A673 (cell line): Measurements from ENCODE around the gene HSPD1. TPM values are rescaled to one million over a fixed set of nuclear protein-coding genes. Genes with fewer than 3 reads are reported as not detected.

Experiments
- BruUV-seq: library from RNA; stranded (reverse); fragments of 400-500 nt; replicated peaks from 2 replicates; lab custom pipeline; 2021; lab: Mats Ljungman, UMichigan
- CTCF ChIA-PET: fragments of 300-600 bp; sonication (Branson Sonifier 250); formaldehyde crosslinking; loops from one replicate; lab custom pipeline; 2022; ENCODE audit warnings: antibody characterized with exemption; lab: Charles Lee
- POLR2A ChIA-PET: fragments of 300-600 bp; sonication (Branson Sonifier 250); formaldehyde crosslinking; loops from one replicate; lab custom pipeline; 2022; ENCODE audit warnings: antibody characterized with exemption; ENCODE audit not compliant: low non-redundant PET; lab: Charles Lee
- DNase-seq: peaks from one replicate; pipeline ENCODE4 v3.0.0-alpha.2; 2015; ENCODE audit warnings: low spot score
- H3K27ac ChIP-seq: fragments of 200-600 bp; sonication (generic); 2 replicates; pipeline ENCODE4 v1.5.1; 2016; ENCODE audit warnings: mixed run types, low read depth, mild to moderate bottlenecking, mixed read lengths, antibody characterized with exemption, low read length; ENCODE audit not compliant: poor library complexity, severe bottlenecking
- H3K27me3 ChIP-seq: fragments of 200-600 bp; sonication (generic); replicated peaks from 2 replicates; pipeline ENCODE4 v1.6.1; 2017; ENCODE audit warnings: mixed run types, low read depth, mild to moderate bottlenecking, mixed read lengths, antibody characterized with exemption, low read length; ENCODE audit not compliant: insufficient read depth, poor library complexity
- H3K36me3 ChIP-seq: fragments of 200-600 bp; sonication (generic); 2 replicates; pipeline ENCODE4 v1.6.1; 2016; ENCODE audit warnings: mixed run types, mild to moderate bottlenecking, mixed read lengths, antibody characterized with exemption, low read length; ENCODE audit not compliant: insufficient read depth, poor library complexity, severe bottlenecking
- H3K4me1 ChIP-seq: fragments of 200-600 bp; sonication (generic); 2 replicates; pipeline ENCODE4 v1.6.1; 2017; ENCODE audit warnings: mixed run types, mild to moderate bottlenecking, mixed read lengths, antibody characterized with exemption, low read length; ENCODE audit not compliant: insufficient read depth, poor library complexity, severe bottlenecking
- H3K4me3 ChIP-seq: fragments of 200-600 bp; sonication (generic); 2 replicates; pipeline ENCODE4 v1.5.1; 2016; ENCODE audit warnings: low read depth, mixed run types, mild to moderate bottlenecking, mixed read lengths, low read length; ENCODE audit not compliant: poor library complexity, severe bottlenecking
- H3K9me3 ChIP-seq: fragments of 200-600 bp; sonication (generic); 2 replicates; pipeline ENCODE4 v1.6.1; 2016; ENCODE audit warnings: mixed run types, low read depth, mild to moderate bottlenecking, mixed read lengths, antibody characterized with exemption, low read length; ENCODE audit not compliant: poor library complexity, severe bottlenecking
- EZH2 ChIP-seq: fragments of 200-600 bp; sonication (generic); IDR thresholded peaks from 2 replicates; pipeline ENCODE4 v1.6.1; 2017; ENCODE audit warnings: borderline replicate concordance, low read depth, mild to moderate bottlenecking, mixed read lengths, antibody characterized with exemption, low read length; ENCODE audit not compliant: poor library complexity, severe bottlenecking
- intact Hi-C: fragments of 100-400 bp; cut with micrococcal nuclease; formaldehyde crosslinking; loops from one replicate; pipeline ENCODE4 v1.10.0; 2022; ENCODE audit not compliant: unreplicated experiment
- total RNA-seq: library from RNA; stranded (reverse); gene quantifications from 2 replicates; pipeline ENCODE4 v1.2.3, GENCODE V29; 2021
- TF ChIP-seq, protein P1 (sequence below): fragments of 300-800, 200-600 bp; sonication (generic); conservative IDR thresholded peaks from 2 replicates; pipeline ENCODE4 v1.5.1; 2017; ENCODE audit warnings: low read depth, mild to moderate bottlenecking, antibody characterized with exemption, low read length, moderate library complexity, mixed read lengths

HSPD1 gene
- total RNA-seq, 1 experiment from 2014 or later: 812 TPM

DNA sequence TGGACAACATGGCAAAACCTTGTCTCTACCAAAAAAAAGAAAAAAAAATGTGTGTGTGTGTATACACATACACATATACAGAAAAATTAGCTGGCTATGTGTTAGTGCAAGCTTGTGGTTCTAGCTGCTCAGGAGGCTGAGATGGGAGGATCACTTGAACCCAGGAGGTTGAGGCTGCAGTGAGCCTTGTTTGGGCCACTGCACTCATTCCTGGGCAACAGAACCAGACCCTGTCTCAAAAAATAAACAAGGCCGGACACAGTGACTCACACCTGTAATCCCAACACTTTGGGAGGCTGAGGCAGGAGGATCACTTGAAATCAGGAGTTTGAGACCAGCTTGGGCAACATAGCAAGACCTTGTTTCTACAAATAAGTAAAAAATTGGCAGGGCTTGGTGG is 44.2 kb downstream of the HSPD1 start:
- TF ChIP-seq EZH2: no peak
- TF ChIP-seq, protein P1, sequence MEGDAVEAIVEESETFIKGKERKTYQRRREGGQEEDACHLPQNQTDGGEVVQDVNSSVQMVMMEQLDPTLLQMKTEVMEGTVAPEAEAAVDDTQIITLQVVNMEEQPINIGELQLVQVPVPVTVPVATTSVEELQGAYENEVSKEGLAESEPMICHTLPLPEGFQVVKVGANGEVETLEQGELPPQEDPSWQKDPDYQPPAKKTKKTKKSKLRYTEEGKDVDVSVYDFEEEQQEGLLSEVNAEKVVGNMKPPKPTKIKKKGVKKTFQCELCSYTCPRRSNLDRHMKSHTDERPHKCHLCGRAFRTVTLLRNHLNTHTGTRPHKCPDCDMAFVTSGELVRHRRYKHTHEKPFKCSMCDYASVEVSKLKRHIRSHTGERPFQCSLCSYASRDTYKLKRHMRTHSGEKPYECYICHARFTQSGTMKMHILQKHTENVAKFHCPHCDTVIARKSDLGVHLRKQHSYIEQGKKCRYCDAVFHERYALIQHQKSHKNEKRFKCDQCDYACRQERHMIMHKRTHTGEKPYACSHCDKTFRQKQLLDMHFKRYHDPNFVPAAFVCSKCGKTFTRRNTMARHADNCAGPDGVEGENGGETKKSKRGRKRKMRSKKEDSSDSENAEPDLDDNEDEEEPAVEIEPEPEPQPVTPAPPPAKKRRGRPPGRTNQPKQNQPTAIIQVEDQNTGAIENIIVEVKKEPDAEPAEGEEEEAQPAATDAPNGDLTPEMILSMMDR: no peak
- ChIA-PET CTCF (no interaction called here), POLR2A (no interaction called here)
- Histone ChIP-seq H3K9me3 (no peaks in the 10 kb centered on the region), H3K4me1 (no peaks in the 10 kb centered on the region), H3K36me3 (peaks cover 5% of the 10 kb centered on the region), H3K4me3 (no peak overlapping the region), H3K27me3 (no peaks in the 10 kb centered on the region), H3K27ac (no peak overlapping the region)
- BruUV-seq: no TSS peak
- intact Hi-C loops: no loop called here
- no peak for DNase-seq

DNA sequence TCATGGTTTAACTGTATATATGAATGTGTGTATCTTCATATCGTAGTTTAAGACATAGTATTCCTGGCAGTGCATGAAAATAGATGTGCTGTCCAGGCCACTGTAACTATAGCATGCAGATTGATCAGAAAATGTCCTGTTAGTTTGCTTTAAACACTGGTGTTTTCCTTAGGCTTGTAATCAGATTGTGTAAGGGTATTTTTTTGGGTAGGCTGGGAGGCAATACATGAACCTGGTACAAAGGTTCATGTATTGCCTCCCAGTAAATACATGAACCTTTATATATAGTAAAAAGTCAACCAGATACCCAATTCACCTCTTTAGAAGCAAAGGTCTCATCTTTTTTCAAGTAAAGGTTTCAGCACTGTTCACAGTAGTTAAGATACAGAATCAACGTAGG is 44.7 kb downstream of the HSPD1 start:
- no peak for TF ChIP-seq EZH2
- TF ChIP-seq, protein P1: no peak
- Histone ChIP-seq H3K4me1 (no peaks in the 10 kb centered on the region), H3K36me3 (peaks cover under 1% of the 10 kb centered on the region), H3K4me3 (peak overlapping the region; percentile 86), H3K9me3 (no peaks in the 10 kb centered on the region), H3K27ac (no peak overlapping the region), H3K27me3 (no peaks in the 10 kb centered on the region)
- POLR2A ChIA-PET: no interaction called here
- no TSS peak for BruUV-seq
- no peak for DNase-seq
- CTCF ChIA-PET: no interaction called here
- intact Hi-C loops: no loop called here

- no TSS peak for BruUV-seq
- Histone ChIP-seq H3K4me1 (no peaks in the 10 kb centered on the region), H3K9me3 (no peaks in the 10 kb centered on the region), H3K36me3 (no peaks in the 10 kb centered on the region), H3K27me3 (no peaks in the 10 kb centered on the region), H3K4me3 (peak overlapping the region; percentile 86), H3K27ac (peak overlapping the region; percentile 92)
- TF ChIP-seq, protein P1: no peak
- no peak for TF ChIP-seq EZH2
- CTCF ChIA-PET: no interaction called here
- no peak for DNase-seq
- intact Hi-C loops: loop anchor here (2.0 kb wide), 1 partner anchor 47 kb away; the partner anchor contains the start of gene HSPE1
- POLR2A ChIA-PET: no interaction called here
These were observed 45.7 kb downstream of the HSPD1 start for GRCh38 chr2:197453914-197454398.
